ENCODE data around the gene CBFA2T3. TPM values are rescaled to one million over a fixed set of nuclear protein-coding genes. Genes with fewer than 3 reads are reported as not detected.

Gene CBFA2T3
- total RNA-seq, 1 experiment from 2014 or later: 2.1 TPM

DNA sequence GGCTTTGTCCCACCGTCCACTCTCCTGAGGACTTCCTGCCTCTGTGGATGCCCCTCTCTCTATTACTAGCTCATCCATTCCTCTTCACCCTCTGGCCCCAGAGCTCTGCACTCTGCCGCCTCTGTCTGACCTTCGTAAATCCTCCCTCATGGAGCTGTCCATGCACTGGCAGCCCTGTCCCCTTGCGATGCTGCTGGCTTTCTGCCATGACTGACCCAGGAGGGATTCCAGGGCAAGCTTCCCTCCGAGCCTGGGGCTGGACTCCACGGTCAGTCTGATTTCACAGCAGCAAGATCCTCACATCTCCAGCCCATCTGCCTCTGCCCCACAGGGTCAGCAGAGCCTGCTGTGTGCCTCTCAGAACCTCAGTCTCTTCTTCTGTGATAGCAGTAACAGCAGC, 4.7 kb downstream of the CBFA2T3 start:
- BruUV-seq (replicated peaks): no TSS peak
- ChIA-PET CTCF (no interaction called here), POLR2A (no interaction called here)
- TF ChIP-seq, protein P1, sequence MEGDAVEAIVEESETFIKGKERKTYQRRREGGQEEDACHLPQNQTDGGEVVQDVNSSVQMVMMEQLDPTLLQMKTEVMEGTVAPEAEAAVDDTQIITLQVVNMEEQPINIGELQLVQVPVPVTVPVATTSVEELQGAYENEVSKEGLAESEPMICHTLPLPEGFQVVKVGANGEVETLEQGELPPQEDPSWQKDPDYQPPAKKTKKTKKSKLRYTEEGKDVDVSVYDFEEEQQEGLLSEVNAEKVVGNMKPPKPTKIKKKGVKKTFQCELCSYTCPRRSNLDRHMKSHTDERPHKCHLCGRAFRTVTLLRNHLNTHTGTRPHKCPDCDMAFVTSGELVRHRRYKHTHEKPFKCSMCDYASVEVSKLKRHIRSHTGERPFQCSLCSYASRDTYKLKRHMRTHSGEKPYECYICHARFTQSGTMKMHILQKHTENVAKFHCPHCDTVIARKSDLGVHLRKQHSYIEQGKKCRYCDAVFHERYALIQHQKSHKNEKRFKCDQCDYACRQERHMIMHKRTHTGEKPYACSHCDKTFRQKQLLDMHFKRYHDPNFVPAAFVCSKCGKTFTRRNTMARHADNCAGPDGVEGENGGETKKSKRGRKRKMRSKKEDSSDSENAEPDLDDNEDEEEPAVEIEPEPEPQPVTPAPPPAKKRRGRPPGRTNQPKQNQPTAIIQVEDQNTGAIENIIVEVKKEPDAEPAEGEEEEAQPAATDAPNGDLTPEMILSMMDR (IDR thresholded peaks at IDR 0.05; ENCODE audit: insufficient read depth in 1 of 2, low read depth in 1 of 2, low read length in 1 of 2, severe bottlenecking in 1 of 2, unreplicated experiment in 1 of 2): no peak
- Mint-ChIP-seq H3K4me1 (ENCODE audit: low read depth, unreplicated experiment) (no peaks in the 10 kb centered on the region), H3K27ac (ENCODE audit: unreplicated experiment) (no peak overlapping the region), H3K36me3 (ENCODE audit: insufficient read depth, unreplicated experiment) (no peaks in the 10 kb centered on the region), H3K9me3 (ENCODE audit: unreplicated experiment) (no peaks in the 10 kb centered on the region), H3K27me3 (ENCODE audit: insufficient read depth, unreplicated experiment) (peaks cover 25% of the 10 kb centered on the region), H3K4me3 (ENCODE audit: unreplicated experiment) (no peak overlapping the region)
- intact Hi-C loops (cut with micrococcal nuclease; ENCODE audit: unreplicated experiment): no loop called here
- no peaks in the 10 kb centered on the region for H3K4me1 ChIP-seq
- H3K36me3 ChIP-seq (ENCODE audit: control insufficient read depth, insufficient read depth, low read length): no peaks in the 10 kb centered on the region
- H3K9me3 ChIP-seq: no peaks in the 10 kb centered on the region
- H3K4me3 ChIP-seq (ENCODE audit: low read depth, low read length): no peak overlapping the region
- H3K27me3 ChIP-seq (replicated peaks; ENCODE audit: control insufficient read depth, insufficient read depth, low read length): no peaks in the 10 kb centered on the region; the same call in 1 of the 2 replicates
- DNase-seq: no peak

DNA sequence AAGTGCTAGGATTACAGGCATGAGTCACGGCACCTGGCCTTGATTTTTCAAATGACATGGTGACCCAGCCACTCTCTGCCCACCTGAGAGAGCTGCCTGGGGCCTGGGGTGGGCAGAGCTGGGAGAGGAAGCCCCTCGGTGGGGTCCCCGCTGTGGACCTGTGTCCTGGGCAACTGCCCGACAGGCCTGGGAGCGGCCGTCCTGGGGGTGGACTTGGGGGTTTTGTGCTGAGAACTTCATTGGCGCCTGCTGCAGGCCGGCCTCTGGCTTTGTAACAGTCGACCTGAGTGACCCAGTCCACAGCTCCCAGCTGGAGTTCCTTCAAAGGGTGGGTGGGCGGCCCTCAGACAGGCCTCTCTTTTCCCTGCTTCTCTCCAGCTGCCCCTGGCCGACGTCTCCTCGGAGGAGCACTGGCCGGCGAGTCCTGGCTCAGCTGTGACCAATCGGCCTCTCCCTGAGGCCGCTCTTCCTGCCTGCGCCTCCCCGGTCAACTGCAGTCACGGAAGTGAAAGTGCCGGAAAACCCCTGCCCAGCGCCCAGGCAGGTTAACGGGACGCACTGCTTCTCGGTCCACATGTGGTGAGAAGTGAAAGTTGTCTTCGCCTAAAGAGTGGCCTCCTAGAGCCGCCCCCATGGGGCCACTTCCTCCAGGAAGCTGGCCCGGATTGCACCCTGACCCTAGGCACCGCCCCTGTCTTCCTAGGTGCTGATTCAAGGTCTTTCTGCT, 5.5 kb downstream of the CBFA2T3 start:
- TF ChIP-seq, protein P1 (IDR thresholded peaks at IDR 0.05; ENCODE audit: insufficient read depth in 1 of 2, low read depth in 1 of 2, low read length in 1 of 2, severe bottlenecking in 1 of 2, unreplicated experiment in 1 of 2): no peak
- no peaks in the 10 kb centered on the region for H3K4me1 ChIP-seq
- Mint-ChIP-seq H3K27ac (ENCODE audit: unreplicated experiment) (no peak overlapping the region), H3K4me1 (ENCODE audit: low read depth, unreplicated experiment) (no peaks in the 10 kb centered on the region), H3K27me3 (ENCODE audit: insufficient read depth, unreplicated experiment) (peaks cover 22% of the 10 kb centered on the region), H3K9me3 (ENCODE audit: unreplicated experiment) (no peaks in the 10 kb centered on the region), H3K36me3 (ENCODE audit: insufficient read depth, unreplicated experiment) (no peaks in the 10 kb centered on the region), H3K4me3 (ENCODE audit: unreplicated experiment) (no peak overlapping the region)
- POLR2A ChIA-PET: no interaction called here
- no peak overlapping the region for H3K4me3 ChIP-seq (ENCODE audit: low read depth, low read length)
- no peaks in the 10 kb centered on the region for H3K36me3 ChIP-seq (ENCODE audit: control insufficient read depth, insufficient read depth, low read length)
- no peaks in the 10 kb centered on the region; the same call in 1 of the 2 replicates for H3K27me3 ChIP-seq (replicated peaks; ENCODE audit: control insufficient read depth, insufficient read depth, low read length)
- H3K9me3 ChIP-seq: no peaks in the 10 kb centered on the region
- intact Hi-C loops (cut with micrococcal nuclease; ENCODE audit: unreplicated experiment): no loop called here
- no peak for DNase-seq
- BruUV-seq (replicated peaks): no TSS peak
- CTCF ChIA-PET: no interaction called here

DNA sequence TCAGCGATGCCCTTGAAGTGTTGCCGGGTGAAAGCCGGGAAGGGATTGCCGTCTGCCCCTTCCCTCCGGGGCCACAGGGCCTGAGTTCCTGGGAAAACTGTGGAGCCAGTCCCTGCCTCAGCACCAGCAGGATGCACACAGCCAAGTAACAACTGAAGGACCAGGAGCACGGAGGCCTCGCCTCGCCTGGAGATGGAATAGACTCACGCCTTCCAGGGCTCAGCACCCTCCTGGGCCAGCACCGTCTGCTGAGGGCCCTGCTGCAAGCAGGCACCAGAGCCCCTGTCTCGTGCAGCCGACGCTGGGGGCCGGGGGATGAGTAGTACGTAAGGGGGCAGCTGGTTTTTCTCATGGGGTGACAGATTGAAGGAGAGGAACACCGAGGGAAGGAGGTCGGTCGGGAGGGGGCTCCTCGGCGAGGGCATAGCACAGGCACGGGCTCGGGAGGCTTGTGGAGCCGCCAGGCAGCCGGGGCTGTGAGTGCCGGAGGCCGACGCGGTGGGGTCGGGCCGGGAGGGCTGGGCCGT, 6.4 kb downstream of the CBFA2T3 start:
- no peaks in the 10 kb centered on the region for H3K9me3 Mint-ChIP-seq (ENCODE audit: unreplicated experiment)
- intact Hi-C loops (cut with micrococcal nuclease; ENCODE audit: unreplicated experiment): no loop called here
- ChIA-PET CTCF (no interaction called here), POLR2A (no interaction called here)
- Histone ChIP-seq H3K4me3 (ENCODE audit: low read depth, low read length) (no peak overlapping the region), H3K36me3 (ENCODE audit: control insufficient read depth, insufficient read depth, low read length) (no peaks in the 10 kb centered on the region), H3K9me3 (no peaks in the 10 kb centered on the region), H3K27me3 (replicated peaks; ENCODE audit: control insufficient read depth, insufficient read depth, low read length) (no peaks in the 10 kb centered on the region; the same call in 1 of the 2 replicates), H3K4me1 (no peaks in the 10 kb centered on the region)
- no peak overlapping the region for H3K27ac Mint-ChIP-seq (ENCODE audit: unreplicated experiment)
- H3K27me3 Mint-ChIP-seq (ENCODE audit: insufficient read depth, unreplicated experiment): peaks cover 21% of the 10 kb centered on the region
- TF ChIP-seq, protein P1 (IDR thresholded peaks at IDR 0.05; ENCODE audit: insufficient read depth in 1 of 2, low read depth in 1 of 2, low read length in 1 of 2, severe bottlenecking in 1 of 2, unreplicated experiment in 1 of 2): no peak
- no peaks in the 10 kb centered on the region for H3K4me1 Mint-ChIP-seq (ENCODE audit: low read depth, unreplicated experiment)
- H3K4me3 Mint-ChIP-seq (ENCODE audit: unreplicated experiment): no peak overlapping the region
- no peaks in the 10 kb centered on the region for H3K36me3 Mint-ChIP-seq (ENCODE audit: insufficient read depth, unreplicated experiment)
- DNase-seq: no peak
- no TSS peak for BruUV-seq (replicated peaks)

Measured in Caco-2 (cell line).